D341Med (cell line): ENCODE data around the gene OR3A2.
"Not testable (repeated sequence)": the region's sequence is repeated elsewhere in the genome, so short reads cannot be mapped to it uniquely, and the experiment has no call there.

Source experiments
- DNase-seq: peaks from one replicate; pipeline ENCODE4 v3.0.0; 2012; ENCODE audit warnings: low spot score

The OR3A2 gene

DNA sequence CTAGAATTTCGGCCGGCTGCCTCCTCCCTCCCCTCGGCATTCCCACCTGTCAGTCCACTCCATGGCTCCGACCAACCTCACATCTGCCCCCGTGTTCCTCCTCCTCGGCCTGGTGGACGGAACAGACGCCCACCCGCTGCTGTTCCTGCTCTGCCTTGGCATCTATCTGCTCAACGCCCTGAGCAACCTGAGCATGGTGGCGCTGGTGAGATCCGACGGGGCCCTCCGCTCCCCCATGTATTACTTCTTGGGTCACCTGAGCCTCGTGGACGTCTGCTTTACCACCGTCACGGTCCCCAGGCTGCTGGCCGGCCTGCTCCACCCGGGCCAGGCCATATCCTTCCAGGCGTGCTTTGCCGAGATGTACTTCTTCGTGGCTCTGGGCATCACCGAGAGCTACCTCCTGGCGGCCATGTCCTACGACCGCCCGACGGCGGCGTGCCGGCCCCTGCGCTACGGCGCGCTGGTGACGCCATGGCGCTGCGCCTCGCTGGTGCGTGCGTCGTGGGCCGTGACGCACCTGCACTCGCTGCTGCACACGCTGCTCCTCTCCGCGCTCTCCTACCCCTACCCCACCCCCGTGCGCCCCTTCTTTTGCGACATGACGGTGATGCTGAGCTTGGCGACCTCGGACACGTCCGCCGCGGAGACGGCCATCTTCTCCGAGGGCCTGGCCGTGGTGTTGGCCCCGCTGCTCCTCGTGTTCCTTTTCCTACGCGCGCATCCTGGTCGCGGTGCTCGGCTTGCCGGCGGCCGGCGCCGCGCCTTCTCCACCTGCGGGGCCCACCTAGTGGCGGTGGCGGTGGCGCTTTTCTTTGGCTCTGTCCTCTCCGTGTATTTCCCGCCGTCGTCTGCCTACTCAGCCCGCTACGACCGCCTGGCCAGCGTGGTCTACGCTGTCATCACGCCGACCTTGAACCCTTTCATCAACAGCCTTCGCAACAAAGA lies at the start of gene OR3A2:
OR3A2 (minus strand) TSS at position 440 of the 948 bp plus-strand sequence.
- no peak for DNase-seq

DNA sequence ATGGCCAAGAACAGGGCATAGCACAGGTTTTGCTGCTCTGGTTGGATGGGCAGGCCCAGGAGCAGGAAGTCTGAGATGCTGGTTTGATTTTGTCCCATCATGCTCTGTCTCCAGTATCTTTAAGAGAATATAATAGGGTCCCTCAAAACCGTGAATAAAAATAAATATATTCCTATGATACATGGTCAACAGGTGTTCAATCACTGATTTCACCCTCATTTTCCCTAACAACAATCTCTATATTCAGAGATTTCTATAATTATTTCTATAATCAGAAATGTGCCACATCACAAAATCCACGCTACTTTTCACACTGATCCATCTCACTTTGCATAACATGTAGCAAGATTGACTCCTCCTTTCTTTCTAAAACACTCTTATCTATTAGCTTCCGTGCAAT lies 47.6 kb upstream of the OR3A2 start, which contains the start of gene OR1E2:
OR1E2 (minus strand) TSS at position 101 of the 400 bp plus-strand sequence; CDS start at position 101, 0 bp downstream.
- DNase-seq: no peak

DNA sequence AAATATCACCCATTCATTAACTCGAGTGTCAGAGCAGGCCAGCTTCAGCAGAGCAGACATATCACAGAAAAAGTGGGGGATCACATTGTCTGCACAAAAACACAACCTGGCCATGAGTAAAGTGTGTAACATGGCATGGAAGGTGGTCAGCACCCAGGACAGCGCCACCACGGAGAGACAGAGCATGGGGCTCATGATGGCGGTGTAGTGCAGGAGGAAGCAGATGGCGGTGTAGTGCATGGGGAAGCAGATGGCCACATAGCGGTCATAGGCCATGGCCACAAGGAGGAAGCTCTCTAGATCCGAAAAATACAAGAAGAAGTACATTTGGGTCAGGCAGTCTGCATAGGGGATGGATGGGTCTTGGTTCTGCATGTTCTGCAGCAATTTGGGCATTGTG lies 47.1 kb upstream of the OR3A2 start:
- not testable (repeated sequence) for DNase-seq

DNA sequence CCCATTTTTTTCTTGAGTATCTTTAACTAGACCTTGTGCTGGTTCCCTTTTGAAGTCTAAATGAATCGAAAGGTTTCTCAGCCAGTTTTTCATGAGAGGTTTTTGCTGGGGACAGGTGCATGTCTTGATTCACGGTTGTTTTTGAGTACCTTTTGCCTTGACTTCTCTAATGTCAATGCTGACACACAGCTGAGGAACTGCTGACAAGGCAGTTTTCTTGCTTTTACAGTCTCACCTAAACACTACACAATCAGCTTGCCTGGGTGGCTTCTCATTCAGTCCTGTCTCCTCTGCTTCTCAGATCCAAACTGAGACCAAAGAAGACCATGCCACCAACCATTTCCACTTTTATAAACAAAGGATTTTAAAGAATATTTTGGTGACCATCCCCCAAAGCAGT lies 32.1 kb upstream of the OR3A2 start:
- no peak for DNase-seq

DNA sequence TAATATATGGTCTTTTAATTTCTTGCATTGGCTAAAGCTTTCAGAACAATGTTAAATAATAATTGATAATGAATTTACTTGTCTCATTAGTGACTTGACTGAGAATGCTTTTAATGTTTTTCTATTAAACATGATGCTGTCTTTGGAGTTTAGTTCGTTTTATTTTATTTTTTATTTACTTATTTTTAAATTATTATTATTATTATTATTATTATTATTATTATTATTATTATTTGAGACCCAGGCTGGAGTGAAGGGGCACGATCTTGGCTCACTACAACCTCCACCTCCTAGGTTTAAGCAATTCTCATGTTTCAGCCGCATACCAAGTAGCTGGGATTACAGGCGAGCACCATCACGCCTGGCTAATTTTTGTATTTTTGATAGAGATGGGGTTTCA lies 29.5 kb upstream of the OR3A2 start:
- DNase-seq: no peak

DNA sequence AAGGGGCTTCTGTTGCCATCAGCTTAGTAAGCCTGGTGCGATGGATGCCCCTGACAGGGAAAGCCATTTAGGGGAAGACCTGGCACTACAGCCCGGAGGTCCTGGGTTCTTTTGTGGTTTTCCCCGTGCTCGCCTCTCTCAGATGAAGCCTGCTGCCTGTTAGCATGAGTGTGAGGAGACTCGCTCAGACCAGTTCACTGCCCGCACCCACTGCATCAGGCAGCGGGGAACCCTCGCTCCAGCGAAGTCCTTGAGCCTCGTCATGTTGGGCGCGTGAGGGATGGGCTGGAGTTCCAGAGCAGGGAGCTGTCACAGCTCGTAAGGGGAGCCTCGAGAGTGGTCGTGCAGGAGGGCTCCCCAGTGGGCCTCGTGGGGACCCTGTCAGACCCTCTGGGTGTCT lies 26.1 kb upstream of the OR3A2 start:
- DNase-seq: not testable (repeated sequence)

DNA sequence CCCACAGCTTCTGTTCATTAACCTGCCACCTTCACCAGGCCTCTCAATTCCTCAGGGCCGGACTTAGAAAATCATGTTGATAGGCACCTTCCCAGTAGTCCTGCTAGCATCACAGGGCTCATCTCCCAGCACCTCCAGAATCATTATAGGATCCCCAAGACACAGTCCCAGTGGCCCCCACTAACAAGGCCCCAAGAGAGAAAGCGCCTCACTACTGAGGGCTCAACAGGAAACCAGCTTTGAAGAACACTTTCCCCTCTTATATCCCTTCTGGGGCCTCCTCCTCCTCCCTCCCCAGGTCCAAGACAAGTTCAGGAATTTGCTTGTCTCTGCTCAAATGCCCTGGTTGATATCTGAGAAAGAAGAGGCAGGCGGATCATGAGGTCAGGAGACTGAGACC lies 25.0 kb upstream of the OR3A2 start, which contains the start of gene OR3A3:
OR3A3 (plus strand) TSS at position 301 of the 400 bp plus-strand sequence.
- DNase-seq: no peak

DNA sequence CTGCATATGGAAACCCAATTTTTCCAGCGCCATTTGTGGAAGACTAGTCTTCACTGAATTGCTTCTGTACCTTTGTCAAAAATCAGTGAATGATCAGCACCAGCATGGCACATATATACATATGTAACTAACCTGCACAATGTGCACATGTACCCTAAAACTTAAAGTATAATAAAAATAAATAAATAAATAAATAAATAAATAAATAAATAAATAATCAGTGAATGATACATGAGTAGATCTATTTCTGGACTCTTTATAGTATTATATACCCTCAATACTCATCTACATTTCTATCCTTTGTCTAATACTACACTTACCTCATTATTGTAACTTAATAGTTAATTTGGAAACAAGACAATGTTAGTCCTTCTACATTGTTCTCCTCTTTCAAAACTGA lies 17.7 kb upstream of the OR3A2 start:
- not testable (repeated sequence) for DNase-seq

DNA sequence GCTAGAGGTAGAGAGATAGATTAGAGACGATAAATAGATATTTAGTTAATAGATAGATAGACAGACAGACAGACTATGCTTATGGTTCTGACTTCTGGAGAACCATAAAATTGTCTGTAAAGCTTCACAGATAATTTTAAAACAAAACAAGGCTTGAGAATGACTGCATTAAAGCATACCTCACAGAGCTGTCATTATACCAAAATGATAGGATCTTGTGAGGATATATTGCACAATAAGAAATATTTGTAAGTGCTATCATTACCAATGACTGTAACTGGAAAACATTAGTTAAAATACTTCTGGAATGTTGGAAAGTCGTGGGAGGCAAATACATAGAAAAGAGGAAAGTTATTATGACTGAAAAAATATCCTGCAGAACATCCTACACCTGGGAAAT lies 15.7 kb upstream of the OR3A2 start:
- DNase-seq: no peak

DNA sequence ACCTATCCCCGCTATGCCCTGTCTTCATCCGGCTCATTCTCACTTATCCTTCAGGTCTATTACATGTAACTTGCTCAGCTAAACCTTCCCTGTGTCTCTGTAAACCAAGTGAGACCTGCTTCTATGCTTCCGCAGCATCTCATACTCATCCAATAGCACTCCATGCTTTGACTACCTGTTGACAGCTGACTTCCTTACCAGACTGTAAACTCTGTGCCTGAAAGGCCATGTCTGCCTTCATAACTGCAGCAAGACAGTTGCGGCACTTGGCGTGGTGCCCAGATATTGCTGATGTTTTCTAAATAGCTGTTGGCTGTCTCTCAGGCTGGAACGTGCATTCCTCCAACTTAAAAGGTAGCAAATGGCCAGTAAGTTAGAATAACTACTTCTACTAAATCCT lies 13.9 kb upstream of the OR3A2 start:
- no peak for DNase-seq

DNA sequence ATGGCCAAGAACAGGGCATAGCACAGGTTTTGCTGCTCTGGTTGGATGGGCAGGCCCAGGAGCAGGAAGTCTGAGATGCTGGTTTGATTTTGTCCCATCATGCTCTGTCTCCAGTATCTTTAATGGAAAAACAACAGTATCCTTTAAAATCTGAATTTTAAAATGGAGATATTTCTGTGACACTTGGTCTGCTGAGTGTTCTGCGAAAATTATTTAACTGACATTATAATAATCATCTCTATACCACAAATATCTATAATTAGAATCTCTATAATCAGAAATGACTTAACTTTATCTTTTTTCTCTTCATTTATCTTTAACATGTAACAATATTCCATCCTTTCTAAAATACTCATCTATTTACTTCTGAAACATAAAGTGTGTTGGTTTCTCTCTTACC lies 12.2 kb upstream of the OR3A2 start, which contains the start of gene OR1E1:
OR1E1 (minus strand) TSS at position 101 of the 400 bp plus-strand sequence; CDS start at position 101, 0 bp downstream.
- no peak for DNase-seq

DNA sequence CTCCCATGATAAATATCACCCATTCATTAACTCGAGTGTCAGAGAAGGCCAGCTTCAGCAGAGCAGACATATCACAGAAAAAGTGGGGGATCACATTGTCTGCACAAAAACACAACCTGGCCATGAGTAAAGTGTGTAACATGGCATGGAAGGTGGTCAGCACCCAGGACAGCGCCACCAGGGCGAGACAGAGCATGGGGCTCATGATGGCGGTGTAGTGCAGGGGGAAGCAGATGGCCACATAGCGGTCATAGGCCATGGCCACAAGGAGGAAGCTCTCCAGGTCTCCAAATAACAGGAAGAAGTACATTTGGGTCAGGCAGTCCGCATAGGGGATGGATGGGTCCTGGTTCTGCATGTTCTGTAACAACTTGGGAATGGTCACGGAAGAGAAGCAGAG lies 11.7 kb upstream of the OR3A2 start:
- DNase-seq: not testable (repeated sequence)

DNA sequence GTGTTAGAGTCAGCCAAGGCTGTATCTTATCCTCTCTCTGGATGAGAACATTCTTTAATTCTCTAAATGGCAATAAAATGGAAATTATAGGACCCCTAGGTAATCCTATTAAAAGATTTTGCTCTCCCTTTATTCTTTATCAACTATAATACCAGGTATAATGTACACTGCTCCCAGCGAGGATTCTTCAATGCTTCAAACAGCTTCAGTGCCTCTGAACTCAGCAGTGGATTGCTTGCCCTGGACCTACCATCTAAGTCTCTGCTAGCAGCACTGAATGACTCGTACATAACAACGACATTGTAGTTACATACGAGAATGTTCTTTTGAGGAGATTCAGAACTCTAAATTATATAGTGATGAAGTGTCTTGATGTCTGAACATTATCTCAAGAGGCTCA lies 3.7 kb upstream of the OR3A2 start:
- DNase-seq: no peak

DNA sequence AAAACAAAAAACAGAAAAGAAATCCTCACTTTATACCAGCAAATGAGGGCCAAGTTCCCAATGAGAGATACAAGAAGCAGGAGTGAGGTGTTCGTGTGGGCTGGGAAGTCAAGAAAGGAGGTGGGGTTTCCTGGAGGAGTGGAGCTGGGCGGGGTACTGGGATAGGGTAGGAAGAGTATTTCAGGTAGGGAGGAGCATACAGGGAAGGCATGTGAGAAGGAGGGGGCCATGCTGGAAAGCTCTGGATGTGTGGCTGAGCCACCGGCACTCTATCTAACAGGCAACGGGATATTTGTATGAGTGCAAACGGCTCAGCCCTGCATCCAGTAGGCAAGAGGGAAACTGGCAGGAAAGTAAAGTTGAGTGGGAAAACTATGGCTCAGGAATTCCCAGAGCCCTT lies 4.2 kb downstream of the OR3A2 start:
- DNase-seq: no peak

DNA sequence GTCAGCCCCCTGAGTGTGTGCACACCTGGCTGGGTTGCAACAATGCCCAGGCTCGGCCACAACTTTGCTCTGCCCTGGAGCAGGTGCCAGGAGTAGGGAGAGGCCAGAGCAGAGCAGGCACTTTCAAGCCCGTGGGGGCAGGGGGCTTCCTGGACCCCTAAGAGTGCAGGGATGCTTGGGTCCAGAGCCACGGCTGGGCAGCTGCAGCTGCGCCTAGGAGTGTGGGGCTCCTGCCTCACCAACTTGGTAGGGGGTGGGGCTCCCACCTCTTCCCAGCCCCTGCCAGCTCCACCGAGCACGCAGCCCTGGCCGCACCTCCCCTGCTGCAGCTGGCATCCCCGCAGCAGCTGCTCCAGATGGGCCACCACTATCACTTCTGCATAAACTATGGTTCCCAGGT lies 7.8 kb downstream of the OR3A2 start:
- no peak for DNase-seq

DNA sequence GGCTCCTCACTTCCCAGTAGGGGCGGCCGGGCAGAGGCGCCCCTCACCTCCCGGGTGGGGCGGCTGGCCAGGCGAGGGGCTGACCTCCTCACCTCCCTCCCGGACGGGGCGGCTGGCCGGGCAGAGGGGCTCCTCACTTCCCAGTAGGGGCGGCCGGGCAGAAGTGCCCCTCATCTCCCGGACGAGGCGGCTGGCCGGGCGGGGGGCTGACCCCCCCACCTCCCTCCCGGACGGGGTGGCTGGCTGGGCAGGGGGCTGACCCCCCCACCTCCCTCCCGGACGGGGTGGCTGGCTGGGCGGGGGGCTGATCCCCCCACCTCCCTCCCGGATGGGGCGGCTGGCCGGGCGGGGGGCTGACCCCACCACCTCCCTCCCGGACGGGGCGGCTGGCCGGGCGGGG lies 14.9 kb downstream of the OR3A2 start:
- DNase-seq: not testable (repeated sequence)

DNA sequence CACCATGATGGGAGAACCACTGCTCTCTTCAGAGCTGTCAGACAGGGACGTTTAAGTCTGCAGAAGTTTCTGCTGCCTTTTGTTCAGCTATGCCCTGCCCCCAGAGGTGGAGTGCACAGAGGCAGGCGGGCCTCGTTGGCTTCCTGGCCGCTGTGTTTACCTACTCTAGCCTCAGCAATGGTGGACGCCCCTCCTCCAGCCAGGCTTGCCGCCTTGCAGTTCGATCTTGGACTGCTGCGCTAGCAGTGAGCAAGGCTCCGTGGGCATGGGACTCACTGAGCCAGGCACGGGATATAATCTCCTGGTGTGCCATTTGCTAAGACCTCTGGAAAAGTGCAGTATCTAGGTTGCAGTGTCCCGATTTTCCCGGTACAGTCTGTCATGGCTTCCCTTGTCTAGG lies 43.3 kb downstream of the OR3A2 start:
- not testable (repeated sequence) for DNase-seq

DNA sequence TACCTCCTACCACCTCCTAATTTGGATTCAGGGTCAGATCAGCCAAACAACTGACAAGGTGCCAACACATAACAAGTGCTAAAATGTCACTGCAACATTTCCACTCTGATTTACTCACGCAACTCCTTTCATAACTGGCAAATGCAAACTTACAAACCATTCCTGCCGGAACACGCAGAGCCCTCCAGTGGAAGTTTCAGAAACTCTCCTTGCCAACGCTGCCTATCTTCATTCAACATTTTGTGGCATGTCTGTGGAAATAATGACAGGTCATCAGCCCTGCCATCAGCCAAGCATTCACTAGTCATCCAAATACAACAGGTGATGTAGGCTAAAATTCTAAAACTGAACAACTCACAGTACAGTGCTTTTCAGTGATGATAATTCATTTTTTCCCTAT lies 50.2 kb downstream of the OR3A2 start:
- DNase-seq: no peak

DNA sequence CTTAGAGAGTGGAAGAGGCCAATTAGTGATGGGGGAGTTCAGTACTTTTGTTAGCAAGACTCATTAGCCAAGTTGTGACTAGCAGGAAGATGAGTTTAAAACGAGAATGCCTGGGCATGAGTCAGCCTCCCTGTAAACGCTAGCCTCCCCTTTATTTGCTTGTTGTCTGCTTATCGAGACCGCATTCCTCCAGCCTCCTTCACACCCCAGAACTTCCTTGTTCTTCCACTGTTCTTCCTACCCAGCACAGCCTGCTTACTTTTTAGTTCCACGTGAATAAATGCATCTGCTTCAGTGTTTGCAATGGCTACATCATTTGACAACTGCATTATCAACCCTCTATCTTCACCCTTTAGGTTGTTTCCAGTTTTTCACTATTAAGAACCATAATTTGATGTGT lies 67.8 kb downstream of the OR3A2 start:
- no peak for DNase-seq

DNA sequence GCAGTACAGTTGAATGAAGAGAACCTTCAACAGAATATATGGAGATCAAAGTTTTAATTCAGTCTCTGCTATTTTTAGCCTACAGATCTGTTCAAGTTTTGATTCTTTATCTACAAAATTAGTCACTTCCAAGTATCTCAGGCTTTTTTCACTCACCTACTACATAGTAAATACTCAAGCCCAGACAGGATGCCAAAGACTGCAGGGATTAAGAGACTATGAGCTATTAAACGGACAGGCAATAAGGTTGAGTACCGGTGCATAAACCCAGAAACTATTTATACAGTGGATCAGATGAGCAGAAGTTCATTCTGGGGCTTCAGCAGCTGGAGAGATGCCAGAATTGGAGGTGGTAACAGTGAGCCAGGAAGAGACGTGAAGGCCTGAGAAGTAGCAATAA lies 69.3 kb downstream of the OR3A2 start:
- DNase-seq: no peak

DNA sequence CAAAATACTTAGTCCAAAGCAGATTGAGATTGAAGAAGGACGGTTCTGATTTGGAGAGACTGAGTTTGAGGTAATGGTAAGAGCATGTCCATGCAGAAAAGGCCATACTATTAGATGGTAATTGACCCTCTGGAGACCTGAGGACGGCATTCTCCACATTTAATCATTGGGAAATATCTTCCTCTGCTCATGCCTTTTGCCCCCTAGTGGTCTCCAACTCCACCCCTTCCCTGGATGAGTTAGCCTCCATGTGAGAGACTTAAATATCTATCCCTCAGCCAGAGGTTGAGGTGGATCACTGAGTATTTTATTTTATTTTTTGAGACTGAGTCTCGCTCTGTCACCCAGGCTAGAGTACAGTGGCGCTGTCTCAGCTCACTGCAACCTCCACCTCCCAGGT lies 77.5 kb downstream of the OR3A2 start:
- DNase-seq: no peak

DNA sequence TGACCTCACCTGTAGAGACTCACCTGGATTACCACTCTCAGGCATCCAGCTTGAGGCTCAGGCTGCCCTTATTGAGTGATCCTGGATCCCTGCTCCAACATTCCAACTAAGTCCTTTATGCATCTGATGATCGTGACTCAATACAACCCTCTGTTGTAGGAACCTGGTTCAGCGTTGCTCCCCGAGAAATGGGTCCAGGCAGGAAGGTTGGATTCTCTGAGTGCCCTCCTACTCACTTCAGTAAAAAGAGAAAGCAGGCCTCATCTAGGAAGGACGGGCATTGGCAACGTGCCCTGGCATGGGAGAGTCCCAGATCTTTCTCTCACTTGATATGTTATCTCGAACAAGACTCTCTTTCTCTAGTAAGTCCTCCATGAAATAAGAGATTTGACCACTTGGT lies 87.8 kb downstream of the OR3A2 start, which contains the start of gene OR3A1:
OR3A1 (minus strand) TSS at position 101 of the 400 bp plus-strand sequence. CDS start 5,778 bp downstream, outside the sequence.
- no peak for DNase-seq

DNA sequence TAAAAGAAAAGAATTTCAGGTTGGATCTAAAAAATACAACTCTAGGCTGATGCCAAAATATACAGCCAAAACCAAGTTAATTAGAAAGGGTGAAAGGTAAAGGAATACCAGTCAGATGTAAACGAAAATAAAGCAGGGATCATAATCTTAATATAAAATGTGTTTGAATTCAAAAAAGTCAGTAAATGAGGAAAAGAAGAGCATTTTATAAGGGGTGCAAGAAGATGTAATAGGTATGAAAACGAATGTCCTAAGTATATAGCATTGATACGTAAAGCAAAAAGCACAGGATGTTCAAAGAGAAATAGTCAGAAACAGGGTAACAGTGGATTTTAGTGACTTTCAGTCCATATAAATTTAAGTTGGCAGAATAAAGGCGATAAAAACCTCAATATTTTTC lies 90.5 kb downstream of the OR3A2 start:
- no peak for DNase-seq
